NCI-H128 (cell line): ENCODE measurements around the gene PPP3R1.

ENCODE experiments used
- DNase-seq: peaks from one replicate; lab custom pipeline; 2025; ENCODE audit not compliant: unreplicated experiment; lab: John Stamatoyannopoulos, UW

Gene PPP3R1

GRCh38 chr2:68258851-68259250 lies 6.5 kb upstream of the PPP3R1 start:
- DNase-seq: no peak

- DNase-seq: no peak
Observed at GRCh38 chr2:68256093-68256450, 3.7 kb upstream of the PPP3R1 start.

GRCh38 chr2:68253219-68254068 lies 1.1 kb upstream of the PPP3R1 start:
- no peak for DNase-seq

GRCh38 chr2:68251855-68252399 lies 405 bp downstream of the PPP3R1 start:
- no peak for DNase-seq

- peak; percentile 33 for DNase-seq
Observed at GRCh38 chr2:68251187-68251854, 1.0 kb downstream of the PPP3R1 start.

- no peak for DNase-seq
Observed at GRCh38 chr2:68250652-68251186, 1.6 kb downstream of the PPP3R1 start.

GRCh38 chr2:68250196-68250595 lies 2.1 kb downstream of the PPP3R1 start:
- no peak for DNase-seq

GRCh38 chr2:68248806-68249205 lies 3.5 kb downstream of the PPP3R1 start:
- no peak for DNase-seq

GRCh38 chr2:68248361-68248760 lies 4.0 kb downstream of the PPP3R1 start:
- DNase-seq: no peak

GRCh38 chr2:68246396-68246795 lies 5.9 kb downstream of the PPP3R1 start:
- no peak for DNase-seq

- DNase-seq: no peak
Observed at GRCh38 chr2:68245672-68246071, 6.7 kb downstream of the PPP3R1 start.

GRCh38 chr2:68245066-68245465 lies 7.3 kb downstream of the PPP3R1 start:
- no peak for DNase-seq

- DNase-seq: no peak
Observed at GRCh38 chr2:68244456-68244855, 7.9 kb downstream of the PPP3R1 start.

- no peak for DNase-seq
Observed at GRCh38 chr2:68241732-68242131, 10.6 kb downstream of the PPP3R1 start.

GRCh38 chr2:68240446-68240845 lies 11.9 kb downstream of the PPP3R1 start:
- no peak for DNase-seq

- DNase-seq: no peak
Observed at GRCh38 chr2:68238955-68239822, 13.1 kb downstream of the PPP3R1 start.

GRCh38 chr2:68237976-68238580 lies 14.3 kb downstream of the PPP3R1 start:
- no peak for DNase-seq

- DNase-seq: no peak
Observed at GRCh38 chr2:68237404-68237803, 14.9 kb downstream of the PPP3R1 start.

GRCh38 chr2:68236876-68237275 lies 15.5 kb downstream of the PPP3R1 start:
- no peak for DNase-seq

GRCh38 chr2:68236103-68236734 lies 16.1 kb downstream of the PPP3R1 start:
- DNase-seq: no peak
